ENCODE data around the gene CXXC1. TPM values are rescaled to one million over a fixed set of nuclear protein-coding genes. Genes with fewer than 3 reads are reported as not detected.
A peak's percentile ranks its signal among the peaks of the same experiment; 100 is the strongest.
"Not testable (repeated sequence)": the region's sequence is repeated elsewhere in the genome, so short reads cannot be mapped to it uniquely, and the experiment has no call there.

The CXXC1 gene
- polyA plus RNA-seq, 12 donors, result 24.7 to 59.4 (median 30.6) TPM; not detected in 1

DNA sequence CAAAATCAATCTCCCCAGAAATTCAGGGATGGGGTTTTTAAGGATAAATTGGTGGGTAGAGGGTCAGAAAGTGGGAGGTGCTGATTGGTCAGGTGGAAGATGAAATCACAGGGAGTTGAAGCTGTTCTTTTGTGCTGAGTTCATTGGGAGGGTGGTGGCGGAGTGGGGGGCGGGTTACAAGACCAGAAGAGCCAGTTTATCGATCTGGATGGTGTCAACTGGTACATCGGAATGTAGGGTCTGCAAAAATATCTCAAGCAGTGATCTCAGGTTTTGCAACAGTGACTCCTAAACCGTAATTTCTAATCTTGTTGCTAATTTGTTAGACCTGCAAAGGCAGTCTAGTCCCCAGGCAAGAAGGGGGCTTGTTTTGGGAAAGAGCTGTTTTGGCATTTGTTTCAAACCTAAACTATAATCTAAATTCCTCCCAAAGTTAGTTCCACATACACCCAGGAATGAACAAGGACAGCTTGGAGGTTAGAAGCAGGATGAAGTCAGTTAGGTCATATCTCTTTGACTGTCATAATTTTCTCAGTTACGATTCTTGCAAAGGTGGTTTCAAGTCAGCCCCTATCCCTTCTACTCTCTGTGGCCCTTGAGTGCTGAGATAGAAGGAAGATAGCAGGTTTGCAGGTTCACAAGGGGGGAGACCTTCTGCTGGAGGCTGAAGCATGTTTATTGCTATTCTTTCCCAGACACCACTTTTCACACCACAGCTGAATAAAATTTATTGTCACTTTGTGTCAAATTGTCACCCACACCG, 12.3 kb upstream of the CXXC1 start:
- DNase-seq, result no peak

DNA sequence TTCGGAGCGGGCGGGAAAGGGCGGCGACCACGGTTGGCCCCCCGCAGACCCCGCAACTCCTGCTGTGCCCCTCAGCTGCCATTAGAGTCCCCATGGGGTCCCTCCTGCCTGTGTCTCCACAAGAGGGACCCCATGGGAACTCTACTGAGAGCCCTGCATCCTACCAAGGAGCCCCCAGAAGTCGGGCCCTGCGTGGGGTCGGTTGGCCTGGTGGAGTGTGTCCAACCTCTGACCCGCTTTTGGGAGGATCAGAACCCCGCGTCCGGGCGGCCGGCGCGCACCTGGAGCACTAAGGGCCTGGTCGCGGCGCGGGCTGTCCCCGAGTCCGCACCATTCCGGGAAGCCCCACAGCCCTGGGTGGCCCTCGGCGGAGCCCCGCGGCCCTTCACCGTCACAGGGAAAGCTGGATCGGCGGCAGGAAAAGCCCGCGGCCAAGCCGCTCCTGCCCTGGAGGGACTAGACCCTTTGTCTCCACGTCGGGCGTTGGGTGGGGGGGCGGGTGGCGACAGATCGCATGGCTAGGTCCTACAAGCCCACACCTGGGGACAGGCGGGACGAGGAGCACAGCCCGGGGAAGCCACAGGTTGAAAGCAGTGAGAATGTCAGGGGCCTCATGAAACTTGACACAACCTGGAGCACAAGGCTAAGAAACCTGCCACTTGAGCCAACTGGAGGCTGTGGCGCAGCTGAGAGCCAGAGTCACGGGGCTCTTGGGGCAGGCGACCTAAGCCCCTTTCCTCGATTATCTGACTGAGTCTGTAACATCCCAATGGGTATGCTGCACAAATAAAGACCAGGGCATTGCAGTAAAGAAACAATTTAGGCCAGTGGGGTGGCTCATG, 11.2 kb upstream of the CXXC1 start:
- DNase-seq, result no peak

DNA sequence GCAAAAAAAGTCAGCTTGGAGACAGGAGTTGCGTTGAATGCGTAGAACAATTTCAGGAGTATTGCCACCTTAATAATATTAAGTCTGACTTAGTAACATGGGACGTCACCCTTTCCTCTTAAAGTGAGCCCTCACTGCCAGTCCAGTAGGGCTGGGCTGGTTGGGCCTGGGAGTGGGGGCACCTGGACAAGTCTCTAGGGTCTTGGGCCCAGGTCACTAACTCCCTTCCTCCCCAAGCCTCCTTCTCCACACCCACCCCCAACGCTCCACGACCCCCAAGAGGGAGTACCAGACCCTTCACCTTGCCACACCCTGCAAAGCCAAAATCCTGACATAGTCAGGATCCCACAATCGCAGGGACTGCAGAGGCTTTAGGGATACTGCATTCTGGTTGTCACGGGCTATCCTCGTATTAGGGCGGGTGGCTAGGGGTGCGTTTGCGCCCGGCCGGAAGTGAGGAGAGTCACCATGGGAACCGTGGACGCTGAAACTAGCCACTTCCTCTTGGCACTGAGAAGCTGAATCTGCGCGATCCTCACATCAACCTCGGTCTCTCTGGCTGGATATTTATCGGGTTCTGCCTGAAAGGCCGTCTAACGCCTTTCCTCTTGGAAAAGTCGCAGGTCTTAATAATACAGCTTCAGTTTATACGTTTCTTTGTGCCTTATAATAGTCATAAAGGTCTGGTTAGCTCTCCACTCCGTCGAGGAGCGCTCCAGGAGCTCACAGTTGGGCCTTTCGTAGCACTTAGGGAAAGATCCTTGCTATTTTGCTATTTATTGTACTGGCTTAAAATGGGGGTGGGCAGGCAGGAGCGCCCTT, 10.3 kb upstream of the CXXC1 start:
- DNase-seq, result peak; percentile 76

DNA sequence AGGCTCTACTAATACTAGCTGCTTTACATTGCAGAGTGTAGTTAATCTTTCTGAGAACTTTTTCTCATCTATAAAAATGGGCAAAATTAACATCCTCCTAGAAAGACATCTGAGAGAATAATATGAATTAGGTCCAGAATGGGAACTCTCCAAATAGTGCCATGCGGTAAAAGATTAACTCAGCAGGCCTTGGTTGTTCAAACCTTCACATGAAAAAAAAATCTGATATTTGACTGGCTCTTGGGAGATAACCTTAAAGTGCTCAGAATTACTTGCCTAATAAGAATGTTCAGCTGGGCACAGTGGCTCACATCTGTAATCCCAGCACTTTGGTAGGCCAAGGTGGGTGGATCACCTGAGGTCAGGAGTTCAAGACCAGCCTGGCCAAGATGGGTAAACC, 5.5 kb upstream of the CXXC1 start:
- no peak for DNase-seq

DNA sequence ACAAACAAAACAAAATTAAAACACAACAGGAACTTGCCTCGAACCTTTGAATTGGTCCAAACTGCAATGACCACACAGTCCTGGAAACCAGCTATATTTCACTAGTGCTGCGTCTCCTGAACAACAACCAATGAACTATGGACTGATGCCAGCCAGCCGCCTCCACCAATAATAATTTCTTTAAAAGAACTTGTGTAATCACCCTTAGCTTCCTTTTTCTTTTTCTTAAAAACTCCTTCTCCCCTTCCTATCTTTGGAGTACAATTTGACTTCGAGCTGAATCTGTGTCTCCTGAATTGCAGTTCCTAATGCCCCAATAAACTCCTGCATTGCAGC, 1.6 kb upstream of the CXXC1 start:
- no peak for DNase-seq

DNA sequence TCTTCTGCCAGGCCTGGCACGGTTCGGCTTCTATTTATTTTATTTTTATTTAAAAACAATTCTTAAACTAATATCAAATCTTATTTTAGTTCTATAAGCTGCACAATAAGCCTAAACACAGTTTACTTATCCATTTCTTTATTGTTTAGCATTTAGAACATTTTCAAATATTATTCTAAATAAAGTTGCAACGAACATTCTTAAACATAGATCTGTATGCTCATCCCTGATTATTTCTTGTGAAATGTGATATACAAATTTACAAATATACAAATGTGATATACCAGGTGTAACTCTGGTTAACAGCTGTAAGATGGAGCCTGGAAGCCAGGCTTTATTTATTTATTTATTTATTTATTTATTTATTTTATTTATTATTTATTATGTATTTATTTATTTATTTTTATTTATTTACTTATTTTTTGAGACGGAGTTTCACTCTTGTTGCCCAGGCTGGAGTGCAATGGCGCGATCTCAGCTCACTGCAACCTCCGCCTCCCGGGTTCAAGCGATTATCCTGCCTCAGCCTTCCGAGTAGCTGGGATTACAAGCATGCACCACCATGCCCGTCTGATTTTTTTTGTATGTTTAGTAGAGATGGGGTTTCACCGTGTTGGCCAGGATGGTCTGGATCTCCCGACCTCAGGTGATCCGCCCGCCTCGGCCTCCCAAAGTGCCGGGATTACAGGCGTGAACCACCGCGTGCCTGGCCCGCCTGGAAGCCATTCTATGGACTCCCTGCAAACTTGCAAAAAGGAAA, 1.0 kb upstream of the CXXC1 start:
- DNase-seq, result not testable (repeated sequence)

DNA sequence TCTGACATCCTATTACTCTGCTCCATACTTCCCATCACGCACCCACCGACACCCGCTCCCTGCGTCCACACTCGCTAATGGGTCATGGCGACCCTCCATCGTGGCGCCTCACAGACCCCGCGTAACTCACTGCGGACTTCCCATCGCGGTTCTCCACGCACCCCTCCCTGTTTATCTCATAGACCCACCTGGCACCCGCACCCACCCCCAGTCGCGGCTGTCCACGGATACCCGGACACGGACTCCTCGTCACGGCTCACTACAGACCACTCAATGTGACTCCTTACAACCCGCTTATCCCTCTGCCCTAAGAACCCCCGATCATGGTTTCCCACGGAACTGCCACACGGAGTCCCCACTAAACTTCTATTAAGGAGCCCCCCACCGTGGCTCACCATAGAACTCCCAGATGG, 458 bp downstream of the CXXC1 start:
- DNase-seq, result no peak

DNA sequence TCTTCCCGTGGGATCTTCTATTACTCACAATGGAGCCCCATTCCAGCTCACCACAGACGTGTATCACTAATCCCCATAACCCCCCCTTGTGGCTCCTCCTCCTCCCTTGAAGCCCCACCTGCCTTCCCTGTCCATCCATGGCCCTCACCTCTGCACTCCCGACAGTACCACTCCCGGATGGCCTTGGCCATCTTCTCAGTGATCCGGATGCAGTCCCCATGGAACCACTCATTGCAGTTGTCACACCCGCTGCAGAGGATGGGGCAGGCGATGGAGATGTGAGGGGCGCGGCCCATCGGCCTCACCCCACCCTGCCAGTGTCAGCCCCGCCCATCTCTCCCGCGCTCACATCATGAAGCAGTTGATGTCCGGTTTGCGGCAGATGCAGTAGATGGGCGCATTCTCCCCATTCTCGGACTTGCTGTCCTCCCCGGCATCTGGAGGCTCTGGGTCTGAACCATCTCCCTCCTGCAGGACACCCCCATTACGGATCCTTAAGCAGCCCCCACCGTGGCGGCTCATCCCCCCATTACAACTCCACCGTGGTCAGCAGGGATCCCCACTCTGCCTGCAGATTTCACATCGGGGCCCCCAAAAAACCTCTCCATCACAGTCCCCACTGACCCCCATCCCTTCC, 983 bp downstream of the CXXC1 start:
- DNase-seq, result no peak

DNA sequence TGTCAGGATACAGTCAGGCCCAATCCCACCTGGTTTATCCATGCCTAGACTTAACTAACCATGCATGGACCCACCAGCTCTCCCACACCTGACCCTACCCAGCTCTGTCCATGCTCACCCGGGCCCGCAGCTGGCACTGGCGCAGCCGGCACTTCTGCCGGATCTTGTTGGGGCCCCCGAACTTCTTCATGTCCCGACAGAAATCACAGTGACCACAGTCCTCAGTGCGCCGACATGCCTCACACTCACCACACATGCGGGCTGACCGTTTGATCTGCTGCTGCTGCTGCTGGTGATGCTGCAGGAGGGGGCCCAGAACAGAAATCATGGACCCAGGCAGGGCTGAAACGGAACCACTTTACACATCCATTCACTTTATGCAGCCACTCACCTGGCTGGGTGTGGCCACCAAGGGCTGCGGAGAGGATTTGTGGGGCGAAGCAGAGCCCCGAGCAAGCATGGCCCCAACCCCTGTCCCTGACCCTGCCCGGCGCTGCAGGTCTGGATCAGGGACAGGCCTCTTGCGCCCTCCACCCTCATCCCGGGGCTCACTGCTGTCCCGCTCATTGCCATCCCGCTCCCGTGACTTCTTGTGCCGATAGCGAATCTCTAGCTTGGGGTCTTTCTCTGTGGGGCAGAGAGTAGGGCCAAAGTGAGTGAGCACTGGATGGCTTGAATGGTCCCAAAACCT, 1.7 kb downstream of the CXXC1 start:
- DNase-seq, result no peak

DNA sequence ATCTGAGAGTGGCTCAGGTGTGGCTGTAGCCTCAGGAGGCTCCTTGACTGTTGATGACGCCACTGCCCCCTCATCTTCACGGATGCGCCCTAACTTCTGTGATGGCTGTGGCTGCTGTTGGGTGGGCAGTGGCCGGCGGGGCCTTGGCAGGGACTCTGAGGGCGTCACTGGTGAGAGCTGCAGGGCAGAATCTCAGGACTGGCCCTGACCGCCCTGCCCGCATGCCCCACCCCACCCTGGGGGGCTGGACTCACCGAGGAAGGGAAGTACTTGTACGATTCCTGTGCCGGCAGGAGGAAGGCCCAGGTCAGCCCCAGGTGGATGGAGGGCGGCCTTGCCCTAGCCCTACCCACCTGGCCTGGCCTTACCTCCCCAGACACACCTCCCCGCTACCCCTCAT, 2.4 kb downstream of the CXXC1 start:
- DNase-seq, result no peak

DNA sequence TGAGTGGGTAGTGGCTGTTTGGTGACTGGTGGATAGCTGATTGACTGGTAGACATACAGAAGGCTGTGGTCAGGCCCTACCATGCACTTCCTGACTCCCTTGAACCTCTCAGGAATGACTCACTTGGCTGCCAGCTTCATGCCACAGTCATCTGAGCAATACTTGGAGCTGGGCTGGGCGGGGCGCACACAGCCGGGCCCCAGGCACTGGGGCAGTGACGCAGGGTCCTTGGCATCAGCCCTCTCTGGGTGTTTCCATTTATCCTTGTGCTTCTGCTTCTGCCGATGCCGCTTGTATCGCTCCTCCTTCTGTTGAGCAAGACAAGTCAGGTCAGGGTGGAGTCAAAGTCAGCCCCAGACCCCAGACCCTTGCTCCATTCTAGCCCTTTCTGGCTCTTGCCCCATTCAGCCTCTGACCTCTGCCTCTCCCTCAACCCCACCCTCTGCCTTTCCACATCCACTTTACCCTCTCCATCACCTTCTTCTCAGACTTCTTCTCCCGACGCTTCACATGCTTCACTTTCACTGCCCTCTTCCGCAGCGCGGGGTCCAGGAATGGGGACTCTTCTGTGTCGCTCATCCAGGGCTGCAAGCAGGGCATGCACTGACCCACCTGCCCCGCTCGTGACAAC, 3.1 kb downstream of the CXXC1 start:
- no peak for DNase-seq

DNA sequence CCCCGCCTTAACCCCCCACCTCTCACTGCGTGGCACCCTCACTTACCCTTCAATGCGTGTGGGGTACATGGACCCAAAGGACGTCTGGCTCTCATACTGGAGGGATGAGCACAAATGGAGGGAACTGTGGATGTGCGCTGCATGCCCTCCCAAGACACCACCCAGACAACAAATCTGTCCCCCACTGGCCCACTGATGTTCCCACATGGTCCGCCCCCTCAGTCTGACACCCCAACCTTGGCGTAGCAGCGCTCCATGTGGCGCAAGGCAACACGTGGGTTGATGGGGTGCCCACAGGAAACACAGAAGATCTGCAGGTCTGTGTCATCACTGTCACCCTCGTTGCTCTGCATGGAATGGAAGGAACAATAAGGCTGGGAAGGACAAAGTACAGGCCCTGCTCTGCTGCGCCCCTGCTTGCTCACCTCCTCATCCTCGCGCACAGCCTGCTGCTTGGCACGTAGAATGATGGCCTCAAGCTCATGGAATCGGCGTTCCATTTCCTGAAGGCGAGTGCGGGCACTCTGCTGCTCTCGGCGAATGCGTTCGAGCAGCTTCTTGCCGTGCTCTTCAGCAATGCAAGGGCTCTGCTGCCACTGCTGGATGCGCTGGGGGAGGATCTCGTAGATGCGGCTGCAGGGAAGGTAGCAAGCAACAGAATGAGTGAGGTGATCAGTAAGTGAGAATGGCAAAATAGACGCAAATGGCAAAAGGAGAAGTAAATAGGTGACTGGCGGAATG, 3.9 kb downstream of the CXXC1 start:
- DNase-seq, result no peak

DNA sequence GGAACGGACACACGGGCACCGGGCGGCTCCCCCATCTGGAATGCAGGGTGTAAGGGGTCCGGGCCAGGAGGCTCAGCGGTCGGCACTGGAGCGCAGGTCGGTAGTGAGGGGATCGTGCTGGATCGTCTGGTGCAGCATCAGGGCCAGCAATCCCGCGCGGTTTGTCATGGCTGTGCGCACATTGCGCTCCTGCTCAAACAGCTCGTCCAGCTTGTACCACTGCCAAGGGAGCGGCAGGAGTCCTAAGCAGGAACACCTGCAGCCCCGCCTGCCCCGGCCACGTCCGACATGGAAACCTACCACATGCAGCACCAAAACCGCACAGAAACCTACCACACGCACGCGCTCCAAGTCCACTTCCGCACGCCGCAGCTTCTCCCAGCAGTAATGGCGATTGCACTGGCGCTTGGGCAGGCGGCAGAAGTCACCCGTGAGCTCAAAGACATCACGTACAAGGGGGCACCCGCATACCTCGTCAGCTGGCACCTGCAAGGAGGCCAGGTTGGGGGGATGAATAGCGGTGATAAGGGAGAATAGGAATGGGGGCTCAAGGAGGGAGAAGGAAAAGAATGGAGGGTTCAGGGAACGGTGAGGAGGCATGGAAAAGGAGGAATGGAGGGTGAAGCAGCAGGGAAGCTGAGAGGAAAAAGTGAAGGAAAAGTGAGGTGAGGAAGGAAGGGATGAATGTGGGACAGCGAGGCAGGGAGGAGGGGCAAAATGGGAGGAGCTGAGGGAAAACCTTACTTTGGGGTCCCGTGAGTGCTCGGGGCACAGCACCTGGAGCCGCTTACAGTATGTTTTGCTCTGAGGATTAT, 4.8 kb downstream of the CXXC1 start:
- DNase-seq, result no peak

DNA sequence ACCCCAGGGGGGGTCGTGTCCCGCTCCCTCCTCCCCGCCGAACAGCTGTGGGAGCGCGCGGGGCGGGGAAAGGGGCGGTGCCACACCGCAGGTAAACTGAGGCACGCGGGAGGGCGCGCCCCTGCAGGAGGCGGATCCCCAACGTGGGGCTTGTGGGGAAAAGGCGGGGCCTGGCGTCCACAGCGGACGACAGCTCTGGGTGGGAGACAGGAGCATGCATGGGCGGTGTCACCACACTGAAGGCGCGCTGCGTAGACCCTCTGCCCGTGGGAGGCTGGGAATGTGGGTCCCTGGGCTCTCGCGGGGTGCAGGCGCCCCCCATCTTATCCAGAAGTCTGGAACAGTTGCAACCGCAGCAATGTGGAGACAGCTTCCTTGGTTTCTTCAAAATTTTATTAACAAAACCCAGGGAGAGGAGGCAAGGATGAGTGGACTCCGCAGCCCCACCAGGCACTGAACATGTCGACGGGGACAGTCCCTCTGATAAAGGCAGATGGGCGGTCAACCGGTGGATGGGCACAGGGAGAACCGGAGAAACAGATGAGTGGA, 5.4 kb downstream of the CXXC1 start:
- DNase-seq, result no peak

DNA sequence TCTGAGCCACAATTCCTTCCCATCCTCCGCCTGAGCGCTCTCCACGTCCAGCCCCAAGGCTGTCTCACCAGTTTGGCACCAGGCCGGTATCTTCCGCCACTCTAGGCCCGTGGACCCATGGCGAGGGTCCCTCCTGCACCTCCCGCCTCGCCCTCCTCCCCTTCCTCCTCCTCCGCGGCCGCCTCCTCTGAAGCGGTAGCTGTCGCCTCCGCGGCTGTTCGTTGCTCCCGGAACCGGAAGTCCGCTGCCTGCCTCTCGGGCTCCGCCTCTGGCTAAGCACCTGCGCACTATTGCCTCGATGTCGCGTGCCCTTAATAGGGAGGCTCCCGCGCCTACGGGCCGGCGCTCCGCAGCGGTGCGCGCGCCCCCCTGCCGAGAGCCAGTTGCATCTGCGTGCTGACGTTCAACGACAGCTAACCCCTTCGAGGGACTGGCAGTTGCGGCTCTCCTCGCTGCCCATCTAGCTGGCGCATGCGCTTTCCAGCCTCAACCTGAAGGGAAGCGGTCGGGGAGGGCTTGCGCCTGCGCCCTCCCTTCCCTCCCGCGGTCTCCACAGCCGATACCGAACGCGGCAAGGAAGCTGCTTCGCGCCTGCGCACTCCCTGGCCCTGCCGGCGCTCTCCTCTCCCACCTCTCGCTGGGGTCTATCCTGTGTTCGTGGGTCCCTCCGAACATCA, 6.1 kb downstream of the CXXC1 start, which contains the start of gene MBD1:
Gene MBD1, minus strand, starts transcription at position 229 of the 677 bp plus-strand sequence. CDS start 1,531 bp downstream, outside the sequence.
- peak; percentile 99 for DNase-seq

DNA sequence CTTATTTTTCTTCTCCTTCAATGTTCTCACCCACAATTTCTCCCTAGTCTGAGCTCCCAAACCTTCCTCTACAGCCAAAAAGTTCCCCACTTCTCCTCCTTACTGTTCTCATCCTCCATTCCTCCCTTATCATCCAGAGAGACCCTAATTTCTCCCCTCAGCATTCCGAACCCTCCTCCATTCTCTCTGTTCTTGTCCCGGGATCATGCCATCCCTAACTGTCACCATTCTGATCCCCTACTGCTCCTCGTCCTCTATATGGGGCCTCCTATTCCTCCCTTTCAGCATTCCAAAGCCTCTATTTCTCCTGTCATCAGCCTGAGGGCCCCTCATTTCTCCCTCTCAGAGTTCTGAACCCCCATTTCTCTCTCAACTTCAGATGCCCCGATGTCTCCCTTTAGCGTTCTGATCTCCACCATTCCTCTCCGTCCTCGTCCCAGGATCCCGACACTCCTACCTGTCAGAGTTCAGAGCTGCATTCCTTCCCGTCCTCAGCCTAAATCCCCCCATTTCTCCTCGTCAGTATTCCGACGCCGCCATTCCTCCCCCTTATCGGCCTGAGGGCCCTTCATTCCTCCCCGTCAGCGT, 6.7 kb downstream of the CXXC1 start:
- no peak for DNase-seq

DNA sequence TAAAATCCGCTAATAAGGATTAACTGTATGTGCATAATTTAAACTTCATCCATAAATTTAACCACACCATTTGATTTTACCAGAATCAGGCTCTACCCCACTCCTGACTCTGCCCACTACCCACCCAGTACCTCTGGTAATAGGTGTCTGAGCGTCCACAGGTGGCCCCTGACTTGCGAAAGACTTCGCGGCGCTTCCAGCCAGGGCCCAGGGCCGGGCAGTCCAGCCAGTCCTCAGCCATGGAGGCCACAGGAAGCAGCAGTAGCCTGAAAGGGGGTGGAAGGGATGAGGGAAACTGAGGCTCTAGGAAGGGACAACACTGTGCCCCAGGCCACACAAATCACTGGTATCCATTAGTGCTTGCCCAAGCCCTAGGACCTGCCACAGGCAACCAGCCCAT, 7.7 kb downstream of the CXXC1 start:
- DNase-seq, result no peak
